HCT116 (cell line): ENCODE measurements around the gene IRAK2. TPM values are rescaled to one million over a fixed set of nuclear protein-coding genes. Genes with fewer than 3 reads are reported as not detected.

Experiments used
- ATAC-seq: fragments of 200-7000 bp; cut with Tn5 transposase; 2 replicates; pipeline ENCODE4 v1.9.1; 2020; ENCODE audit warnings: mild to moderate bottlenecking, moderate library complexity
- BruUV-seq: library from RNA; stranded (reverse); fragments of 400-500 nt; replicated peaks from 2 replicates; lab custom pipeline; 2021; lab: Mats Ljungman, UMichigan
- CTCF ChIA-PET: fragments of 300-600 bp; sonication (Branson Sonifier 250); formaldehyde crosslinking; loops from one replicate; lab custom pipeline; 2021; ENCODE audit warnings: antibody characterized with exemption; lab: Charles Lee
- POLR2A ChIA-PET: fragments of 300-600, 350-600 bp; sonication (Branson Sonifier 250); formaldehyde crosslinking; loops from one replicate; lab custom pipeline; 2021; ENCODE audit warnings: antibody characterized with exemption; lab: Charles Lee
- RAD21 ChIA-PET, 2 experiments: fragments of 300-600 bp; sonication (Branson Sonifier 250); formaldehyde crosslinking; loops; one replicate each; lab custom pipeline; 2023; ENCODE audit warnings: low total read pairs in 2 of 2; ENCODE audit not compliant: uncharacterized antibody in 2 of 2, unreplicated experiment in 2 of 2, low non-redundant PET in 1 of 2; lab: Charles Lee
- DNase-seq: peaks from one replicate; pipeline ENCODE4 v3.0.0-alpha.2; 2010; ENCODE audit warnings: low read depth, low spot score
- H2AFZ ChIP-seq: fragments of 200-600 bp; shearing (Covaris generic), sonication (generic); 2 replicates; pipeline ENCODE4 v1.6.1; 2017; ENCODE audit warnings: low read depth, mixed run types, mixed read lengths, antibody characterized with exemption, low read length; ENCODE audit not compliant: poor library complexity, severe bottlenecking
- H3K27ac ChIP-seq: 2 replicates; pipeline ENCODE4 v1.5.1; 2012; ENCODE audit warnings: low read depth, low read length
- H3K27me3 ChIP-seq: fragments of 200-600 bp; sonication (generic); 2 replicates; pipeline ENCODE4 v1.6.1; 2016; ENCODE audit warnings: mixed run types, low read length, mixed read lengths; ENCODE audit not compliant: insufficient read depth
- H3K36me3 ChIP-seq, 2 experiments: fragments of 200-500 bp in 1 of 2; fragments of 200-600 bp in 1 of 2; sonication (Bioruptor generic) in 1 of 2; sonication (generic) in 1 of 2; 2 replicates each; pipeline versions ENCODE4 v1.5.1 to v1.6.1; 2014 to 2016; ENCODE audit warnings: low read length in 2 of 2, inconsistent platforms in 1 of 2, mixed read lengths in 1 of 2, mixed run types in 1 of 2; ENCODE audit not compliant: insufficient read depth in 2 of 2, control insufficient read depth in 1 of 2
- H3K4me1 ChIP-seq, 2 experiments: fragments of 200-600 bp in 1 of 2; sonication (generic) in 1 of 2; 2 replicates each; pipeline versions ENCODE4 v1.5.1 to v1.6.1; 2012 to 2017; ENCODE audit warnings: low read length in 2 of 2, inconsistent platforms in 1 of 2, mild to moderate bottlenecking in 1 of 2, mixed read lengths in 1 of 2, mixed run types in 1 of 2, moderate library complexity in 1 of 2; ENCODE audit not compliant: insufficient read depth in 2 of 2, control insufficient read depth in 1 of 2
- H3K4me2 ChIP-seq: fragments of 200-600 bp; sonication (generic); 2 replicates; pipeline ENCODE4 v1.6.1; 2017; ENCODE audit warnings: mixed run types, low read length, mixed read lengths
- H3K4me3 ChIP-seq, 2 experiments: fragments of 200-600 bp in 1 of 2; sonication (generic) in 1 of 2; replicated peaks in 1 of 2; 2 replicates each; pipeline ENCODE4 v1.5.1; 2011 to 2016; ENCODE audit warnings: low read length in 2 of 2, control low read depth in 1 of 2, low read depth in 1 of 2, mild to moderate bottlenecking in 1 of 2, mixed read lengths in 1 of 2, mixed run types in 1 of 2
- H3K79me2 ChIP-seq: fragments of 200-600 bp; sonication (generic); 2 replicates; pipeline ENCODE4 v1.6.1; 2017; ENCODE audit warnings: mild to moderate bottlenecking, mixed run types, low read length, moderate library complexity, mixed read lengths; ENCODE audit not compliant: insufficient read depth
- H3K9ac ChIP-seq: fragments of 200-600 bp; sonication (generic); 2 replicates; pipeline ENCODE4 v1.6.1; 2016; ENCODE audit warnings: low read length, mixed read lengths
- H3K9me2 ChIP-seq: fragments of 200-600 bp; sonication (generic), shearing (Covaris generic); 2 replicates; pipeline ENCODE4 v1.6.1; 2017; ENCODE audit warnings: mixed run types, mild to moderate bottlenecking, moderate library complexity; ENCODE audit not compliant: insufficient read depth
- H3K9me3 ChIP-seq, 2 experiments: fragments of 200-500 bp in 1 of 2; fragments of 200-600 bp in 1 of 2; sonication (Bioruptor generic) in 1 of 2; sonication (generic) in 1 of 2; 2 replicates each; pipeline ENCODE4 v1.6.1; 2014 to 2017; ENCODE audit warnings: low read length in 2 of 2, mixed read lengths in 2 of 2, inconsistent platforms in 1 of 2, low read depth in 1 of 2, mild to moderate bottlenecking in 1 of 2, mixed run types in 1 of 2, moderate library complexity in 1 of 2; ENCODE audit not compliant: control insufficient read depth in 1 of 2, insufficient read depth in 1 of 2
- H4K20me1 ChIP-seq: fragments of 200-600 bp; sonication (generic), shearing (Covaris generic); 2 replicates; pipeline ENCODE4 v1.6.1; 2017; ENCODE audit warnings: mixed run types, mild to moderate bottlenecking, moderate library complexity; ENCODE audit not compliant: insufficient read depth
- ATF3 ChIP-seq: IDR thresholded peaks from 2 replicates; pipeline ENCODE4 v1.6.1; 2012
- CBX3 ChIP-seq: IDR thresholded peaks from 2 replicates; pipeline ENCODE4 v1.6.1; 2012; ENCODE audit warnings: low read depth
- EGR1 ChIP-seq: IDR thresholded peaks from 2 replicates; pipeline ENCODE4 v1.6.1; 2012; ENCODE audit warnings: low read depth
- FOSL1 ChIP-seq: IDR thresholded peaks from 2 replicates; pipeline ENCODE4 v1.6.1; 2012; ENCODE audit warnings: low read depth
- JUND ChIP-seq: IDR thresholded peaks from 2 replicates; pipeline ENCODE4 v1.6.1; 2012
- MAX ChIP-seq: IDR thresholded peaks from 2 replicates; pipeline ENCODE4 v1.6.1; 2012
- POLR2AphosphoS5 ChIP-seq: IDR thresholded peaks from 2 replicates; pipeline ENCODE4 v1.6.1; 2011; ENCODE audit warnings: mild to moderate bottlenecking, low read depth, low read length, moderate library complexity
- REST ChIP-seq: IDR thresholded peaks from 2 replicates; pipeline ENCODE4 v1.6.1; 2012; ENCODE audit warnings: low read depth
- SIN3A ChIP-seq: IDR thresholded peaks from 2 replicates; pipeline ENCODE4 v1.6.1; 2012; ENCODE audit warnings: low read depth
- SP1 ChIP-seq: IDR thresholded peaks from 2 replicates; pipeline ENCODE4 v1.6.1; 2012; ENCODE audit warnings: low read depth
- SRF ChIP-seq: IDR thresholded peaks from 2 replicates; pipeline ENCODE4 v1.6.1; 2012; ENCODE audit warnings: low read depth
- YY1 ChIP-seq: IDR thresholded peaks from 2 replicates; pipeline ENCODE4 v1.6.1; 2011; ENCODE audit warnings: low read length, low read depth, moderate library complexity, mild to moderate bottlenecking; ENCODE audit not compliant: insufficient replicate concordance; ENCODE audit errors: extremely low read depth
- ZFX ChIP-seq: fragments of 450-650 bp; IDR thresholded peaks from 2 replicates; pipeline ENCODE4 v1.6.1; 2017
- ZNF274 ChIP-seq: fragments of 200-500 bp; sonication (Bioruptor generic); IDR thresholded peaks from 2 replicates; pipeline ENCODE4 v1.6.1; 2014; ENCODE audit warnings: mild to moderate bottlenecking, low read depth, low read length, inconsistent platforms
- intact Hi-C: fragments of 100-400 bp; cut with micrococcal nuclease; formaldehyde crosslinking; loops from 2 replicates; pipeline ENCODE4 v1.10.0; 2022
- total RNA-seq: library from RNA; stranded (reverse); gene quantifications from one replicate; pipeline ENCODE4 v1.2.1, GENCODE V29; 2021; ENCODE audit not compliant: unreplicated experiment

The IRAK2 gene
- total RNA-seq, 1 experiment from 2014 or later, result 3.6 TPM

- CTCF ChIA-PET, result no interaction called here
- BruUV-seq, result no TSS peak
Observed at GRCh38 chr3:10245081-10245712, 80.5 kb downstream of the IRAK2 start.

GRCh38 chr3:10247679-10248183 is 83.0 kb downstream of the IRAK2 start:
- no peak for TF ChIP-seq MAX
- TF ChIP-seq FOSL1, result no peak
- no peak for TF ChIP-seq YY1
- TF ChIP-seq POLR2AphosphoS5, result no peak
- TF ChIP-seq REST, result no peak
- no peak for TF ChIP-seq EGR1
- no peak for TF ChIP-seq ZNF274
- TF ChIP-seq ATF3, result no peak
- TF ChIP-seq ZFX, result no peak
- TF ChIP-seq SIN3A, result no peak
- no peak for TF ChIP-seq JUND
- TF ChIP-seq SRF, result no peak
- no peak for TF ChIP-seq CBX3
- TF ChIP-seq SP1, result no peak
- Histone ChIP-seq H3K79me2 (peaks cover 37% of the 10 kb centered on the region), H3K9me3 (peaks cover 6 to 23% of the 10 kb centered on the region in 2 experiments; a peak in 2 of 4 replicates), H2AFZ (peak overlapping the region; percentile 74), H3K4me3 (0 out of 4 replicates have a peak overlapping the region, but pooled peaks of 1 of the 2 experiments have one; percentile 84), H3K4me2 (peak overlapping the region; percentile 91), H3K27me3 (no peaks in the 10 kb centered on the region), H3K4me1 (peaks cover 6 to 20% of the 10 kb centered on the region in 2 experiments; a peak in 3 of 4 replicates), H3K36me3 (peaks cover 0 to 19% of the 10 kb centered on the region in 2 experiments; a peak in 1 of 4 replicates), H4K20me1 (no peaks in the 10 kb centered on the region), H3K9ac (no peak overlapping the region), H3K9me2 (no peaks in the 10 kb centered on the region), H3K27ac (peak overlapping the region; percentile 76)
- no peak for DNase-seq
- no peak for ATAC-seq
- RAD21 ChIA-PET, result no interaction called here
- intact Hi-C loops, result no loop called here
- BruUV-seq, result no TSS peak
- CTCF ChIA-PET, result interaction anchor here (0.7 to 1.3 kb wide), 2 partner anchors 16 to 192 kb away, joined by 3 to 14 read pairs; no protein-coding TSS in a partner anchor
- POLR2A ChIA-PET, result interaction anchor here (0.6 to 1.2 kb wide), 8 partner anchors 10 to 172 kb away, joined by 3 to 5 read pairs (median 4); no protein-coding TSS in a partner anchor

More at GRCh38 chr3:10245081-10245712, 80.5 kb downstream of the IRAK2 start:
- no peak for ATAC-seq
- peak; percentile 97 for TF ChIP-seq CBX3
- TF ChIP-seq ZFX, result no peak
- intact Hi-C loops, result no loop called here
- Histone ChIP-seq H3K9ac (no peak overlapping the region), H3K4me1 (peaks cover 6 to 17% of the 10 kb centered on the region in 2 experiments; a peak in 3 of 4 replicates), H3K36me3 (0 out of 4 replicates have a peak, but pooled peaks cover 0 to 7% of the 10 kb centered on the region in 2 experiments), H3K27me3 (no peaks in the 10 kb centered on the region), H4K20me1 (no peaks in the 10 kb centered on the region), H2AFZ (no peak overlapping the region), H3K4me2 (no peak overlapping the region), H3K27ac (no peak overlapping the region), H3K79me2 (peaks cover 17% of the 10 kb centered on the region), H3K4me3 (no peak overlapping the region), H3K9me3 (peaks cover 6 to 23% of the 10 kb centered on the region in 2 experiments; a peak in 2 of 4 replicates), H3K9me2 (no peaks in the 10 kb centered on the region)
- ChIA-PET POLR2A (no interaction called here), RAD21 (no interaction called here)
- DNase-seq, result no peak
